GM21786 (cell line): ENCODE data around the gene CDC16.

Experiments
- ATAC-seq: cut with Tn5 transposase; IDR thresholded peaks from one replicate; pipeline ENCODE4 v1.9.1; 2021; ENCODE audit not compliant: unreplicated experiment

CDC16 gene

DNA sequence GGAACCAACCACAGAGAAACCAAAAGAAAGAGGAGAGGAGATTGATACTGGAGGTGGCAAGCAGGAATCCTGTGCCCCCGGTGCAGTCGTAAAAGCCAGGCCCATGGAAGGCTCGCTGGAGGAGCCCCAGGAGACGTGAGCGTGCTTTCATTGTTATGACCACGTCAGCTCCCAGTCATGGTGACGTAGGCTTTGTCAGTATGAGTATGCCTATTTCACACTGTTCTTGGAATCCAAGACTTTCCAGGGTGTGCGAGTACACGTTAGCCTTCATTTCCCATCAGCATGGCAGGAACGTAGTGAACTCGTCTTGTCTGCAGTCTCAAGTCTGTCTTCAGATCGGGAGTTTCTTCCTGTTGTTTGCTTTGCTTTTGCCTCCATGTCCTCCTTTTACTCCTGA lies 64.2 kb downstream of the CDC16 start:
- ATAC-seq: no peak

- ATAC-seq: no peak
These were observed 65.1 kb downstream of the CDC16 start for GRCh38 chr13:114299604-114300305.

DNA sequence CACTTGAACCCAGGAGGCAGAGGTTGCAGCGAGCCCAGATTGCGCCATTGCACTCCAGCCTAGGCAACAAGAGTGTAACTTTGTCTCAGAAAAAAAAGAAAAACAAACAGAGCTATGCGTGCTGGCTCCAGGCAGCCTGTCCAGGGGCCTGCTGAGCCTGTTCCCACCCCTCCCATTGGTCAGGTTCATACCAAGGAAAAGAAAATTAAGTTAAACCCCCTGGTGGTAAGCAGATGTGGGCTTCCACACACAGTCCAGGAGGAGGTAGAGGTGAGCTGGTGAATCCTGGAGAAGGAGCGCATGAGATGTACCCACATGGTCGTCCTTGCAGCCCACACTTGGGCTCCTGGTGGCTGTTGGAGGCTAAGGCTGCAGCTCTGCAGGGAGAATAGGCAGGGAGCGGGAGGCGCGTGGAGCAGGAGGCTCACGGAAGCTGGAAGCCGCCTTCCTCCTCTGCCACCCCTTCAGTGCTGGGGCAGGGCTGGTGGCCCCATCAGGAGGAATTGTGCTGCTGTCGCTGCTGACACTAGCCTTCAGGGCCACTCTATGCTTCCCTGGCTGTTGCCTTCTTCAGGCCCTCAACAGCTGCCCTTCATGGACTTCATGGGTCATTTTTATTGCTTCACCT lies 69.1 kb downstream of the CDC16 start:
- no peak for ATAC-seq

DNA sequence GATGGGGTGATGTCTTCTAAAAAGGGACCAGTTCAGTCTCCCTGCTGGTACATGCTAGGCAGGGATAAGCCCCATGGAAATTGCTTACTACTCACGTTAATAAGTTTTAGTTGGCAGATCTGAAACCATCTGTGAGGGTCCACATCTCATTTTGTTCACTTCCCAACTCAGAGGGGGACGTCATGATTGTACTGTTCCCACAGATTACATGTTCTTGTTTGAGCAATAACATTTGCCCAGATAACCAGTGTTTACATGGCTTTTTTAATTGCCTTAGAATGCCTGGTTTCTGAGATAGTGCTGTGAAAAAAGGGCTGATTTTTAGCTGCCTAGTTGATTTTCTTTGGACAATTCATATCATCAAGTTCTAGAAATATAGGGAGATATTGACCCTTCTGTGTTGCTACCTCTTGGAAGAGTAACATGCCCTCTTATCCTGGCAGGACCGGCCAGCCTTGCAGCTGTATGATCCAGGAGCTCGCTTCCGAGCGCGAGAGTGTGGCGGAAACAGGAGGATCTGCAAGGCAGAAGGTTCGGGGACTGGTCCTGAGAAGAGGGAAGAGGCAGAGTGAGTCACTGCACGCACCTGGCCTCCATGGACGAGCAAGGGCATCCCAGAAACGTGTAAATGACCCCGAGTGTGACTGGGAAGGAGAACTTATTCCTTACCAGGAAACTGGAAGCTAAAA lies 69.8 kb downstream of the CDC16 start:
- no peak for ATAC-seq

GRCh38 chr13:114309086-114309485 lies 74.4 kb downstream of the CDC16 start:
- ATAC-seq: no peak

GRCh38 chr13:114309806-114310410 lies 75.2 kb downstream of the CDC16 start:
- ATAC-seq: no peak

- no peak for ATAC-seq
These were observed 76.3 kb downstream of the CDC16 start for GRCh38 chr13:114310956-114311355.

DNA sequence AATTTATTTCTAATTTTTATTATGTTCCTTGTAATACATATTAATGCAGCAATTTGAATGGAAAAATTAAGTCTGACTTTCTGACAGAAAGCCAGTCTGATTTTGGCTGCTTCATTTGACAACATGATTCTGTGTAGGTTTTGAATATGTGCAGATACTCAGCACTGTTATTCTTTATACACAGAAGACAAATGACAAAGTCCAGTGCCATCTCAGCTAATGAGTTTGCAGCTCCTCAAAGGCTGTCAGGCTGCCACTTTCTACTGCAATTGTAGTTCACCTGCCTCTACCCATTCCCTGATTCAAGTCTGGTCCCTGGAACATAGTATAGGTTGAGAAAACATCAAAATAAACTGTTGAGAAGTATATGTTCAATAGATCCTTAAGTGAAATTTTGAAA lies 76.7 kb downstream of the CDC16 start:
- ATAC-seq: no peak

- ATAC-seq: no peak
These were observed 77.2 kb downstream of the CDC16 start for GRCh38 chr13:114311908-114312307.

DNA sequence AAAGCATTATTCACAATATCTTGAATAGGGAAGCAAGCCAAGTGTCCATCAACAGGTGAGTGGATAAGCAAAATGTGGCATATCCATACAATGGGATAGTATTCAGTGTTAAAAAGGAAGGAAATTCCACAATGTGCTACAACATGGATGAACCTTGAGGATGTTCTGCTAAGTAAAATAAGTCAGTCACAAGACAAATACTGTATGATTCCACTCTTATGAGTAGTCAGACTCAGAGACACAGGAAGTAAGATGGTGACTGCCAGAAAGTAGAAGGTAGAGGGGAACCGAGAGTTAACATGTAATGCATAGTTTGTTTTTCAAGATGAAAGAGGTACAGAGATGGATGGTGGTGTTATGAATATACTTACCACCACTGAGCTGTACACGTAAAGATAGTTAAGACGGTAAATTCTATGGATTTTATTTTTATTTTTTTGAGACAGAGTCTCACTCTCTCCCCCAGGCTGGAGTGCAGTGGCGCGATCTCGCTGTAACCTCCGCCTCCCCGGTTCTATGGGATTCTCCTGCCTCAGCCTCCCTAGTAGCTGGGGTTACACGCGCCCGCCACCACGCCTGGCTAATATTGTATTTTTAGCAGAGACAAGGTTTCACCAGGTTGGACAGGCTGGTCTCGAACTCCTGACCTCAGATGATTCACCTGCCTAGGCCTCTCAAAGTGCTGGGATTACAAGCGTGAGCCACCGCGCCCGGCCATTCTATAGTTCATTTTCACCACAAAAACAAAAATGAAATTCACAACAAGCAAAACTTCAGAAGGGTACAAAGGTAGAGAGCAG lies 78.6 kb downstream of the CDC16 start:
- peak; percentile 37 for ATAC-seq

- peak; percentile 77 for ATAC-seq
These were observed 79.6 kb downstream of the CDC16 start, which contains the start of gene CHAMP1 for GRCh38 chr13:114314074-114314912. Gene CHAMP1 (plus strand): TSS chr13:114314503. CDS start chr13:114323843, 9,340 bp downstream.

DNA sequence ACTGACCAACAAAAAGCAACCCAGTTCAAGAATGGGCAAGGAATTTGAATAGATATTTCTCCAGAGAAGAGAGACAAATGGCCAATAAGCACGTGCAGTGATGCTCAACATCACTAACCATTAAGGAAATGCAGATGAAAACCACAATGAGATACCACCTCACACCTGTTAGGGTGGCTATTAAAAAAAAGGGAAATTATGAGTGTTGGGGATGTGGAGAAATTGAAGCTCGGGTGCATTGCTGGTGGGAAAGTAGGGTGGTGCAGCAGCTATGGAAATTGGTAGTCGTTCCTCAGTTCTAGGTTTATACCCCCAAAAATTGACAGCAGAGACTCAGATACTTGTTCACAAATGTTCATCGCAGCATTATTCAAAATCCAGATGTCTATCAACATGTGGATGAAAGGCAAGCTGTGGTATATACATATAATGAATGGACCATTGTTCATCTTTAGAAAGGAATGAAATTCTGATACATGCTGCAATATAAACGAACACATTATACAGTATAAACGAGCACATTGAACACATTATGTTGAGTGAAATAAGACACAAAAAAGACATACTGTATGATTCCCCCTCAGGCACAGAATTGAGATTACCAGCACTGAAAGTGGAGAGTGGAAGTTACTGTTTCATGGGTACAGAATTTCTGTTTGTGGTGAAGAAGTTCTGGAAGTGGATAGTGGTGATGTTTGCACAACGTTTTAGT lies 80.5 kb downstream of the CDC16 start:
- ATAC-seq: no peak

GRCh38 chr13:114318624-114319023 lies 83.9 kb downstream of the CDC16 start:
- no peak for ATAC-seq

DNA sequence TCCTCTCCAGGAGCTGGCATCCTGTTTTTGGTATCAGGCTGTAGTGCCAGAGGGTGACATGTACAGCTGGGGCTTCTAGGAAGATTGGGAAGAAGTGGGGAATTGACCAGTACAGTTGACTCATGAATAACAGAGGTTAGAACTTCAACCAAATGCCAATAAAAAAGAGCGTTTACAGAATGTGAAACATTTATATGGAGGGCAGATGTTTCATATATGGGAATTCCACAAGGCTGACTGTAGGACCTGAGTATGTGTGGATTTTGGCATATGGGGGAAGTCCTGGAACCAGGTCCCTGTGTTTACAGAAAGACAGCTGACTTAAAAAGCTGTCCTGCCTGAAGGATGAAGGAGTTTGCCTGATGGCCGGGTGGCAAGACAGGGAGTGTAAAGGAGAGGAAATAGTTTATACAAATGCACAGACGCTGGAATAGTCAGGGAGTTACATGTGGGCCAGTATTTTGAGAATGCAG lies 84.8 kb downstream of the CDC16 start:
- ATAC-seq: no peak

DNA sequence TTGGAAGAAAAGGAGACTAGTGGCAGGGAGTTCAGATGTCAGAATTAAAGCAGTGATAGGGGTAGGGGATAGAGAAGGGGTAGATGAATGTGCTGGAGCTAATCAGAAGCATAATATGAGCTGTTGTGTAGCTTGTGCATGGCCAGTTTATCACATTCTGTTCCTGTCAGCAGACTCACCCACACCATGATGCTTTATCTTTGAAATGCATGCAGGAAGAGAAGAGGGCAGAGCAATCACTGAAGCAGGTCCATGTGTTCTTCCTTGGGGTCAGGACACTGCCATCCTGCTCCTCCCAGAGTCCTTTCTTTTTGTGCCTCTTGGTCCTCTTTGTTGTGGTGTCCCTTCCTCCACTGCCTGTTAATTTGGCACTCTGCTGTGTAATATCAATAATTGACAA lies 85.4 kb downstream of the CDC16 start:
- no peak for ATAC-seq

- no peak for ATAC-seq
These were observed 86.6 kb downstream of the CDC16 start for GRCh38 chr13:114321256-114321655.
